ENCODE results near the gene CTNNA2.

The CTNNA2 gene

GRCh38 chr2:80519699-80520291 lies 1006.9 kb downstream of the CTNNA2 start:
- no peak for DNase-seq

GRCh38 chr2:80525152-80525551 lies 1012.3 kb downstream of the CTNNA2 start:
- DNase-seq: no peak

- no peak for DNase-seq
Observed at GRCh38 chr2:80527119-80527518, 1014.3 kb downstream of the CTNNA2 start.

GRCh38 chr2:80529466-80530165 lies 1016.8 kb downstream of the CTNNA2 start:
- no peak for DNase-seq

GRCh38 chr2:80530442-80531064 lies 1017.7 kb downstream of the CTNNA2 start:
- DNase-seq: no peak

- DNase-seq: no peak
Observed at GRCh38 chr2:80531319-80531718, 1018.5 kb downstream of the CTNNA2 start.

- DNase-seq: no peak
Observed at GRCh38 chr2:80545420-80546210, 1032.8 kb downstream of the CTNNA2 start.

GRCh38 chr2:80546766-80547165 lies 1033.9 kb downstream of the CTNNA2 start:
- DNase-seq: no peak

GRCh38 chr2:80547344-80547743 lies 1034.5 kb downstream of the CTNNA2 start:
- DNase-seq: no peak

- no peak for DNase-seq
Observed at GRCh38 chr2:80548469-80548868, 1035.6 kb downstream of the CTNNA2 start.

- no peak for DNase-seq
Observed at GRCh38 chr2:80549901-80550300, 1037.0 kb downstream of the CTNNA2 start.

GRCh38 chr2:80560326-80560725 lies 1047.5 kb downstream of the CTNNA2 start:
- DNase-seq: no peak

GRCh38 chr2:80568011-80568410 lies 1055.2 kb downstream of the CTNNA2 start:
- DNase-seq: no peak

- no peak for DNase-seq
Observed at GRCh38 chr2:80573167-80573566, 1060.3 kb downstream of the CTNNA2 start.

- DNase-seq: no peak
Observed at GRCh38 chr2:80573950-80574349, 1061.1 kb downstream of the CTNNA2 start.

- DNase-seq: no peak
Observed at GRCh38 chr2:80579756-80580155, 1066.9 kb downstream of the CTNNA2 start.

- no peak for DNase-seq
Observed at GRCh38 chr2:80591233-80591632, 1078.4 kb downstream of the CTNNA2 start.

- no peak for DNase-seq
Observed at GRCh38 chr2:80592106-80592505, 1079.3 kb downstream of the CTNNA2 start.

GRCh38 chr2:80610108-80610507 lies 1097.3 kb downstream of the CTNNA2 start:
- no peak for DNase-seq

- DNase-seq: no peak
Observed at GRCh38 chr2:80621656-80622055, 1108.8 kb downstream of the CTNNA2 start.

- DNase-seq: no peak
Observed at GRCh38 chr2:80624062-80624461, 1111.2 kb downstream of the CTNNA2 start.

- DNase-seq: no peak
Observed at GRCh38 chr2:80634590-80634989, 1121.7 kb downstream of the CTNNA2 start.

- no peak for DNase-seq
Observed at GRCh38 chr2:80638783-80639182, 1125.9 kb downstream of the CTNNA2 start.

- DNase-seq: no peak
Observed at GRCh38 chr2:80642465-80642864, 1129.6 kb downstream of the CTNNA2 start.
